Type B pancreatic cell (in vitro differentiated cells): ENCODE data around the gene VWA7. TPM values are rescaled to one million over a fixed set of nuclear protein-coding genes. Genes with fewer than 3 reads are reported as not detected.
A peak's percentile ranks its signal among the peaks of the same experiment; 100 is the strongest.

Experiments used
- DNase-seq: peaks from one replicate; pipeline ENCODE4 v3.0.0; 2021; ENCODE audit warnings: mixed read lengths; ENCODE audit not compliant: unreplicated experiment; ENCODE audit errors: extremely low spot score
- H3K27ac Mint-ChIP-seq: 2 replicates; pipeline ENCODE4 v1.8.0; 2021; ENCODE audit warnings: mild to moderate bottlenecking, mixed read lengths
- H3K27me3 Mint-ChIP-seq: 2 replicates; pipeline ENCODE4 v1.8.0; 2021; ENCODE audit warnings: mixed read lengths
- H3K36me3 Mint-ChIP-seq: 2 replicates; pipeline ENCODE4 v1.8.0; 2021; ENCODE audit warnings: mixed read lengths
- H3K4me1 Mint-ChIP-seq: one replicate; pipeline ENCODE4 v1.8.0; 2021; ENCODE audit warnings: mixed read lengths; ENCODE audit not compliant: unreplicated experiment
- H3K4me3 Mint-ChIP-seq: 2 replicates; pipeline ENCODE4 v1.8.0; 2021; ENCODE audit warnings: mild to moderate bottlenecking, mixed read lengths
- H3K9me3 Mint-ChIP-seq: 2 replicates; pipeline ENCODE4 v1.8.0; 2021; ENCODE audit warnings: mixed read lengths
- CTCF ChIP-seq: fragments of 200-600 bp; sonication (generic); conservative IDR thresholded peaks from 2 replicates; pipeline ENCODE4 v1.5.0; 2021; ENCODE audit warnings: antibody characterized with exemption, mild to moderate bottlenecking
- total RNA-seq: library from RNA; stranded (reverse); gene quantifications from 2 replicates; pipeline ENCODE4 v1.2.1, GENCODE V29; 2021; ENCODE audit warnings: low replicate concordance

The VWA7 gene
- total RNA-seq, 1 donor from 2014 or later = 6.4 TPM

GRCh38 chr6:31741815-31742214 lies 35.3 kb downstream of the VWA7 start:
- H3K4me3 Mint-ChIP-seq = peak overlapping the region; percentile 47
- DNase-seq = no peak
- H3K4me1 Mint-ChIP-seq = peaks cover 41% of the 10 kb centered on the region
- H3K9me3 Mint-ChIP-seq = no peaks in the 10 kb centered on the region
- H3K36me3 Mint-ChIP-seq = peaks cover 5% of the 10 kb centered on the region
- H3K27me3 Mint-ChIP-seq = no peaks in the 10 kb centered on the region
- no peak overlapping the region for H3K27ac Mint-ChIP-seq
- TF ChIP-seq CTCF = no peak

- H3K4me1 Mint-ChIP-seq = peaks cover 44% of the 10 kb centered on the region
- no peak for DNase-seq
- H3K4me3 Mint-ChIP-seq = peak overlapping the region; percentile 98
- no peaks in the 10 kb centered on the region for H3K27me3 Mint-ChIP-seq
- TF ChIP-seq CTCF = no peak
- peak overlapping the region; percentile 99 for H3K27ac Mint-ChIP-seq
- H3K36me3 Mint-ChIP-seq = peaks cover 9% of the 10 kb centered on the region
- no peaks in the 10 kb centered on the region for H3K9me3 Mint-ChIP-seq
Observed at GRCh38 chr6:31740397-31741223, 36.5 kb downstream of the VWA7 start.

- no peak for TF ChIP-seq CTCF
- peak within 1 kb of the TSS; percentile 98 for H3K4me3 Mint-ChIP-seq
- peaks cover 9% of the 10 kb centered on the region for H3K36me3 Mint-ChIP-seq
- H3K4me1 Mint-ChIP-seq = peaks cover 39% of the 10 kb centered on the region
- H3K27me3 Mint-ChIP-seq = no peaks in the 10 kb centered on the region
- DNase-seq = peak; percentile 97
- no peaks in the 10 kb centered on the region for H3K9me3 Mint-ChIP-seq
- H3K27ac Mint-ChIP-seq = peak within 1 kb of the TSS; percentile 99
Observed at GRCh38 chr6:31739639-31740396, 37.3 kb downstream of the VWA7 start, which contains the start of gene MSH5. TSS of gene MSH5 (plus strand) at chr6:31740005. CDS start at chr6:31740467, 462 bp downstream.

- H3K4me1 Mint-ChIP-seq = peaks cover 41% of the 10 kb centered on the region
- no peaks in the 10 kb centered on the region for H3K9me3 Mint-ChIP-seq
- peak overlapping the region; percentile 98 for H3K4me3 Mint-ChIP-seq
- peaks cover 17% of the 10 kb centered on the region for H3K36me3 Mint-ChIP-seq
- DNase-seq = no peak
- H3K27me3 Mint-ChIP-seq = no peaks in the 10 kb centered on the region
- peak overlapping the region; percentile 99 for H3K27ac Mint-ChIP-seq
- TF ChIP-seq CTCF = peak; percentile 37
Observed at GRCh38 chr6:31737991-31738979, 38.8 kb downstream of the VWA7 start.
